Measurements from ENCODE around the gene CAT.

DNA sequence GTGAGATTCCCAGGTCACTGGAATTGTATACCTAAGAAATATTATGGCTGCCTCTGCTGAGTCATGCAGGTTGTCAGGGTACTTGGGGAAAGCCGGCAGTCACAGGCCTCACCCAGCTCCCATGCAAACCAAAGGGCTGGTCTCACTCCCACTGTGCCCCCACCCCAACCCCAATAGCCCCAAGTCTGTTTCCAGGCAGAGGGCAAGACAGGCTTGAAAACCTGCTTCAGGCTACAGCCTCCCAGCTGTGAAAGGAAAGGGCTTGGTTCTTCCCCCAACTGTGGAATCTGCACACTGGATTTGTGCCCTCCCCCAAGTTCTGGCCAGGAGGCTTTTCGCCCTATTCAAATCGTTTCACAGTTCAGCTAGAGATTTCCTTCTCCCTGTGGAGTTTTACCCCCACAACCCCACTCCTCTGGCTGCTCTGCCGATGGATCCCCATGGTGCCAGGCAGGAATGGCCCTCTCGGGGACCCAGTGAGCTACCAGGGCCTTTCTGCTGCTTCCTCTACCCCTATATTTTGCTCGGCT lies 43.9 kb upstream of the CAT start:
- TF ChIP-seq, protein P1, sequence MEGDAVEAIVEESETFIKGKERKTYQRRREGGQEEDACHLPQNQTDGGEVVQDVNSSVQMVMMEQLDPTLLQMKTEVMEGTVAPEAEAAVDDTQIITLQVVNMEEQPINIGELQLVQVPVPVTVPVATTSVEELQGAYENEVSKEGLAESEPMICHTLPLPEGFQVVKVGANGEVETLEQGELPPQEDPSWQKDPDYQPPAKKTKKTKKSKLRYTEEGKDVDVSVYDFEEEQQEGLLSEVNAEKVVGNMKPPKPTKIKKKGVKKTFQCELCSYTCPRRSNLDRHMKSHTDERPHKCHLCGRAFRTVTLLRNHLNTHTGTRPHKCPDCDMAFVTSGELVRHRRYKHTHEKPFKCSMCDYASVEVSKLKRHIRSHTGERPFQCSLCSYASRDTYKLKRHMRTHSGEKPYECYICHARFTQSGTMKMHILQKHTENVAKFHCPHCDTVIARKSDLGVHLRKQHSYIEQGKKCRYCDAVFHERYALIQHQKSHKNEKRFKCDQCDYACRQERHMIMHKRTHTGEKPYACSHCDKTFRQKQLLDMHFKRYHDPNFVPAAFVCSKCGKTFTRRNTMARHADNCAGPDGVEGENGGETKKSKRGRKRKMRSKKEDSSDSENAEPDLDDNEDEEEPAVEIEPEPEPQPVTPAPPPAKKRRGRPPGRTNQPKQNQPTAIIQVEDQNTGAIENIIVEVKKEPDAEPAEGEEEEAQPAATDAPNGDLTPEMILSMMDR (IDR thresholded peaks at IDR 0.05), result no peak
- TF ChIP-seq, protein P2, sequence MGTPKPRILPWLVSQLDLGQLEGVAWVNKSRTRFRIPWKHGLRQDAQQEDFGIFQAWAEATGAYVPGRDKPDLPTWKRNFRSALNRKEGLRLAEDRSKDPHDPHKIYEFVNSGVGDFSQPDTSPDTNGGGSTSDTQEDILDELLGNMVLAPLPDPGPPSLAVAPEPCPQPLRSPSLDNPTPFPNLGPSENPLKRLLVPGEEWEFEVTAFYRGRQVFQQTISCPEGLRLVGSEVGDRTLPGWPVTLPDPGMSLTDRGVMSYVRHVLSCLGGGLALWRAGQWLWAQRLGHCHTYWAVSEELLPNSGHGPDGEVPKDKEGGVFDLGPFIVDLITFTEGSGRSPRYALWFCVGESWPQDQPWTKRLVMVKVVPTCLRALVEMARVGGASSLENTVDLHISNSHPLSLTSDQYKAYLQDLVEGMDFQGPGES (IDR thresholded peaks at IDR 0.05; ENCODE audit: low read depth, low read length), result no peak
- TF ChIP-seq, protein P3, sequence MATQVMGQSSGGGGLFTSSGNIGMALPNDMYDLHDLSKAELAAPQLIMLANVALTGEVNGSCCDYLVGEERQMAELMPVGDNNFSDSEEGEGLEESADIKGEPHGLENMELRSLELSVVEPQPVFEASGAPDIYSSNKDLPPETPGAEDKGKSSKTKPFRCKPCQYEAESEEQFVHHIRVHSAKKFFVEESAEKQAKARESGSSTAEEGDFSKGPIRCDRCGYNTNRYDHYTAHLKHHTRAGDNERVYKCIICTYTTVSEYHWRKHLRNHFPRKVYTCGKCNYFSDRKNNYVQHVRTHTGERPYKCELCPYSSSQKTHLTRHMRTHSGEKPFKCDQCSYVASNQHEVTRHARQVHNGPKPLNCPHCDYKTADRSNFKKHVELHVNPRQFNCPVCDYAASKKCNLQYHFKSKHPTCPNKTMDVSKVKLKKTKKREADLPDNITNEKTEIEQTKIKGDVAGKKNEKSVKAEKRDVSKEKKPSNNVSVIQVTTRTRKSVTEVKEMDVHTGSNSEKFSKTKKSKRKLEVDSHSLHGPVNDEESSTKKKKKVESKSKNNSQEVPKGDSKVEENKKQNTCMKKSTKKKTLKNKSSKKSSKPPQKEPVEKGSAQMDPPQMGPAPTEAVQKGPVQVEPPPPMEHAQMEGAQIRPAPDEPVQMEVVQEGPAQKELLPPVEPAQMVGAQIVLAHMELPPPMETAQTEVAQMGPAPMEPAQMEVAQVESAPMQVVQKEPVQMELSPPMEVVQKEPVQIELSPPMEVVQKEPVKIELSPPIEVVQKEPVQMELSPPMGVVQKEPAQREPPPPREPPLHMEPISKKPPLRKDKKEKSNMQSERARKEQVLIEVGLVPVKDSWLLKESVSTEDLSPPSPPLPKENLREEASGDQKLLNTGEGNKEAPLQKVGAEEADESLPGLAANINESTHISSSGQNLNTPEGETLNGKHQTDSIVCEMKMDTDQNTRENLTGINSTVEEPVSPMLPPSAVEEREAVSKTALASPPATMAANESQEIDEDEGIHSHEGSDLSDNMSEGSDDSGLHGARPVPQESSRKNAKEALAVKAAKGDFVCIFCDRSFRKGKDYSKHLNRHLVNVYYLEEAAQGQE (IDR thresholded peaks at IDR 0.05; ENCODE audit: low read depth, low read length), result no peak
- TF ChIP-seq ZBTB33 (IDR thresholded peaks at IDR 0.05; ENCODE audit: borderline replicate concordance, low read depth) (no peak), YY1 (IDR thresholded peaks at IDR 0.05; ENCODE audit: low read depth) (no peak)
